Measurements from ENCODE around the gene CXCL11.

DNA sequence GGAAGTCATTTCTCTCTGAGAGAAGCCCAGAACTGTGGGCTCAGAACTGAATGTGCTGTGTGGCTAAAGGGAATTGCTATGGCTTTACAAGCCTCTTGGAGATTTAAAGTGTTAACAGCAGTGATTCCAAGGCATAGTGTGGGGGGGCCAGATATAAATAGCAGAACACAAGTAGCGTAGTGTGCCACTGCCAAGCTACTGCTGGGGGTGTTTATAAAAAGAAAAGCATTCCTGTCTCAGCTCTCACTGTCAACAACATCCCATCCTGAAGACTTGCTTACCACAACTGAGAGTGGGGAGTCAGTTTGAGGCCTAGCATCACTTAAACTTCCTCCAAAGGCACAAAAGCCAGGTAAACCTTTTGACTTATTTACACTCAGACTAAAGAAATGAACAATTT lies 38.6 kb upstream of the CXCL11 start, which contains the start of gene ART3:
- TF ChIP-seq EZH2 (IDR thresholded peaks at IDR 0.05) (no peak), FOXP2 (optimal IDR thresholded peaks at IDR 0.05; ENCODE audit: control extremely low read depth, extremely low read length, insufficient read depth) (no peak), POLR2AphosphoS5 (IDR thresholded peaks at IDR 0.05; ENCODE audit: borderline replicate concordance, low read depth, low read length) (no peak)

Data from SK-N-MC (cell line).